GM12878 (cell line): ENCODE results near the gene GPC6. TPM values are rescaled to one million over a fixed set of nuclear protein-coding genes. Genes with fewer than 3 reads are reported as not detected.

Source experiments
- CUX1 ChIP-seq: IDR thresholded peaks from 2 replicates; pipeline ENCODE4 v1.6.1; 2012; ENCODE audit warnings: improper control_type of control experiment, low read depth, low read length; ENCODE audit not compliant: insufficient replicate concordance
- ESRRA ChIP-seq: IDR thresholded peaks from 2 replicates; pipeline ENCODE4 v1.6.1; 2012; ENCODE audit warnings: mild to moderate bottlenecking, low read length, improper control_type of control experiment
- MLLT1 ChIP-seq: fragments of 450-650 bp; IDR thresholded peaks from 2 replicates; pipeline ENCODE4 v1.6.1; 2016; ENCODE audit warnings: mild to moderate bottlenecking
- POLR2AphosphoS2 ChIP-seq: IDR thresholded peaks from 2 replicates; pipeline ENCODE4 v1.6.1; 2011; ENCODE audit warnings: low read depth, mild to moderate bottlenecking, low read length, improper control_type of control experiment, moderate library complexity
- POU2F2 ChIP-seq: IDR thresholded peaks from 3 replicates; pipeline ENCODE4 v1.6.1; 2011; ENCODE audit warnings: low read depth, mild to moderate bottlenecking, low read length, borderline replicate concordance
- RAD21 ChIP-seq: IDR thresholded peaks from 2 replicates; pipeline ENCODE4 v1.6.1; 2011; ENCODE audit warnings: mild to moderate bottlenecking, low read depth, low read length, moderate library complexity; ENCODE audit not compliant: insufficient read depth
- RBBP5 ChIP-seq: fragments of 200-600 bp; sonication (generic); conservative IDR thresholded peaks from 2 replicates; pipeline ENCODE4 v1.6.1; 2016
- SREBF2 ChIP-seq: IDR thresholded peaks from 2 replicates; pipeline ENCODE4 v1.6.1; 2012; ENCODE audit warnings: mild to moderate bottlenecking, low read length
- ZNF207 ChIP-seq: fragments of 450-650 bp; IDR thresholded peaks from 2 replicates; pipeline ENCODE4 v1.6.1; 2014; ENCODE audit warnings: antibody characterized with exemption, mild to moderate bottlenecking, borderline replicate concordance
- ZNF384 ChIP-seq: IDR thresholded peaks from 2 replicates; pipeline ENCODE4 v1.6.1; 2012; ENCODE audit warnings: low read depth, mild to moderate bottlenecking, low read length, improper control_type of control experiment, borderline replicate concordance
- polyA plus RNA-seq, 11 experiments: library from polyadenylated mRNA; depleted of rRNA in 4 of 11; unstranded in 6 of 11; stranded (reverse) in 5 of 11; fragments of >200 nt; fragmentation: Nextera tagmentation in 4 of 11; fragmentation: Illumina TruSeq in 1 of 11; extraction: Ambion mirVana in 4 of 11; extraction: Trizol in 1 of 11; gene quantifications; 1 replicate in 1 of 11; 2 replicates in 10 of 11; pipeline versions ENCODE4 v1.2.1 to v1.2.3, GENCODE V29; 2011 to 2016; ENCODE audit warnings: inconsistent platforms in 2 of 11, missing spikeins in 2 of 11, low read depth in 1 of 11
- total RNA-seq, 4 experiments: library from RNA; depleted of rRNA in 3 of 4; stranded (reverse); fragments of >200 nt in 3 of 4; fragmentation: Illumina TruSeq in 1 of 4; extraction: Trizol in 1 of 4; gene quantifications; 2 replicates each; pipeline versions ENCODE4 v1.2.1 to v1.2.3, GENCODE V29; 2013 to 2021

The GPC6 gene
- total and polyA plus RNA-seq, 10 of the 15 experiments (the other 5 are each of a cell fraction or from before 2014, with no cell fraction given), result 0.03 to 0.04 (median 0.03) TPM; not detected in 7

- TF ChIP-seq CUX1, result no peak
- no peak for TF ChIP-seq ZNF207
- TF ChIP-seq RBBP5, result no peak
- TF ChIP-seq MLLT1, result no peak
- no peak for TF ChIP-seq ZNF384
- TF ChIP-seq POU2F2, result no peak
- TF ChIP-seq SREBF2, result no peak
- no peak for TF ChIP-seq RAD21
- TF ChIP-seq ESRRA, result no peak
- TF ChIP-seq POLR2AphosphoS2, result no peak
These were observed 549.0 kb downstream of the GPC6 start (continued) for GRCh38 chr13:93775507-93776108.
